Natural killer cell (primary cell): ENCODE results near the gene ZYG11B. TPM values are rescaled to one million over a fixed set of nuclear protein-coding genes. Genes with fewer than 3 reads are reported as not detected.
"Not testable (repeated sequence)": the region's sequence is repeated elsewhere in the genome, so short reads cannot be mapped to it uniquely, and the experiment has no call there.

ENCODE experiments used
- ATAC-seq, 3 donors: fragments of 150-1000 bp in 2 of 3; fragments of 200-7000 bp in 1 of 3; cut with Tn5 transposase; 1 replicate in 1 of 3; 2 replicates in 2 of 3; pipeline ENCODE4 v1.10.0; 2021; ENCODE audit warnings: mild to moderate bottlenecking in 2 of 3, moderate library complexity in 2 of 3
- DNase-seq, 2 donors: peaks; one replicate each; pipeline versions ENCODE4 v3.0.0 to v3.0.0-alpha.2; 2013 to 2021; ENCODE audit warnings: mixed read lengths in 1 of 2
- H3K27ac ChIP-seq: one replicate; pipeline ENCODE4 v1.5.1; 2013; ENCODE audit warnings: mild to moderate bottlenecking, low read length
- H3K27me3 ChIP-seq: one replicate; pipeline ENCODE4 v1.6.1; 2013; ENCODE audit warnings: low read length; ENCODE audit not compliant: control insufficient read depth, insufficient read depth
- H3K36me3 ChIP-seq: one replicate; pipeline ENCODE4 v1.6.1; 2013; ENCODE audit warnings: low read length; ENCODE audit not compliant: control insufficient read depth, insufficient read depth
- H3K4me1 ChIP-seq: one replicate; pipeline ENCODE4 v1.6.1; 2013; ENCODE audit warnings: low read length; ENCODE audit not compliant: control insufficient read depth, insufficient read depth
- H3K4me3 ChIP-seq: one replicate; pipeline ENCODE4 v1.5.1; 2013; ENCODE audit warnings: low read length
- H3K9me3 ChIP-seq: one replicate; pipeline ENCODE4 v1.6.1; 2013; ENCODE audit warnings: low read length; ENCODE audit not compliant: control insufficient read depth, insufficient read depth
- H3K27ac Mint-ChIP-seq, 2 donors: one replicate each; pipeline ENCODE4 v1.8.0; 2022; ENCODE audit warnings: mild to moderate bottlenecking in 2 of 2, mixed read lengths in 2 of 2, moderate library complexity in 1 of 2
- H3K27me3 Mint-ChIP-seq, 2 donors: one replicate each; pipeline ENCODE4 v1.8.0; 2022; ENCODE audit warnings: low read depth in 2 of 2, mixed read lengths in 2 of 2
- H3K36me3 Mint-ChIP-seq: one replicate; pipeline ENCODE4 v1.8.0; 2022; ENCODE audit warnings: mixed read lengths
- H3K4me1 Mint-ChIP-seq, 2 donors: one replicate each; pipeline ENCODE4 v1.8.0; 2022; ENCODE audit warnings: mixed read lengths in 2 of 2
- H3K4me3 Mint-ChIP-seq: one replicate; pipeline ENCODE4 v1.8.0; 2022; ENCODE audit warnings: mild to moderate bottlenecking, moderate library complexity, mixed read lengths
- H3K9me3 Mint-ChIP-seq, 2 donors: one replicate each; pipeline ENCODE4 v1.8.0; 2022; ENCODE audit warnings: mixed read lengths in 2 of 2
- WGBS: methylation state at CpG from one replicate; pipeline ENCODE4 v1.1.7; 2013; ENCODE audit warnings: missing lambda C conversion rate; ENCODE audit not compliant: insufficient coverage; 5-methylcytosine and 5-hydroxymethylcytosine counted together
- intact Hi-C: fragments of 100-400 bp; cut with micrococcal nuclease; formaldehyde crosslinking; loops from one replicate; pipeline ENCODE4 v1.14.2; 2022
- total RNA-seq, 4 donors: library from RNA; stranded (reverse); fragments of 120-200 nt in 1 of 4; gene quantifications; one replicate each; pipeline versions ENCODE4 v1.2.3 to v1.2.4, GENCODE V29; 2013 to 2022
- TF ChIP-seq, protein P1 (sequence below): fragments of 200-600 bp; IDR thresholded peaks from one replicate; pipeline ENCODE4 v1.8.0; 2022; ENCODE audit warnings: antibody characterized with exemption

Gene ZYG11B
- total RNA-seq, 3 donors from 2014 or later (not counting 1 experiment from before 2014, with no cell fraction given), result 7.4 to 11.8 (median 10.7) TPM

DNA sequence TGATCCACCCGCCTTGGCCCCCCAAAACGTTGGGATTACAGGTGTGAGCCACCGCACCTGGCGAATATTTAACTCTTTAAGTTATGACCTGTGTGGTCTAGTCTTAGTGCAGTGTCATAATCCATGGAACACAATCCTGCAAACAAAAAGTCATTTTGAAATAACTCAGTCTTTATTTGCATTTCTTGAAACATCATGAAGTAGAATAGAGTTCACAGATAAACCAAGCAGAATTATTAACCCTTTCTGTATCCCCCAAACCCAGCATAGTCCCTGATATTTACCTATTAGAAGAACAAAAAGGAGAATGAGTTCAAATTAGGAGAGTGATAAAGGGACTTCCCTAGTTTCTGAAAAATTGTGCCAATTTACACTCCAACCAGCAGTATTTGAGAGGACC, 19.9 kb downstream of the ZYG11B start:
- Histone ChIP-seq H3K4me3 (no peak overlapping the region), H3K27ac (no peak overlapping the region), H3K4me1 (no peaks in the 10 kb centered on the region), H3K27me3 (no peaks in the 10 kb centered on the region), H3K9me3 (no peaks in the 10 kb centered on the region), H3K36me3 (no peaks in the 10 kb centered on the region)
- 89% methylated on average over 4 of the region's 4 CpGs for WGBS
- no peak for DNase-seq
- no peaks in the 10 kb centered on the region for H3K27me3 Mint-ChIP-seq
- peaks cover 0 to 10% of the 10 kb centered on the region in 2 donors for H3K4me1 Mint-ChIP-seq
- H3K27ac Mint-ChIP-seq, result no peak overlapping the region
- intact Hi-C loops, result no loop called here
- no peak overlapping the region for H3K4me3 Mint-ChIP-seq
- no peak for ATAC-seq
- no peaks in the 10 kb centered on the region for H3K9me3 Mint-ChIP-seq
- TF ChIP-seq, protein P1, sequence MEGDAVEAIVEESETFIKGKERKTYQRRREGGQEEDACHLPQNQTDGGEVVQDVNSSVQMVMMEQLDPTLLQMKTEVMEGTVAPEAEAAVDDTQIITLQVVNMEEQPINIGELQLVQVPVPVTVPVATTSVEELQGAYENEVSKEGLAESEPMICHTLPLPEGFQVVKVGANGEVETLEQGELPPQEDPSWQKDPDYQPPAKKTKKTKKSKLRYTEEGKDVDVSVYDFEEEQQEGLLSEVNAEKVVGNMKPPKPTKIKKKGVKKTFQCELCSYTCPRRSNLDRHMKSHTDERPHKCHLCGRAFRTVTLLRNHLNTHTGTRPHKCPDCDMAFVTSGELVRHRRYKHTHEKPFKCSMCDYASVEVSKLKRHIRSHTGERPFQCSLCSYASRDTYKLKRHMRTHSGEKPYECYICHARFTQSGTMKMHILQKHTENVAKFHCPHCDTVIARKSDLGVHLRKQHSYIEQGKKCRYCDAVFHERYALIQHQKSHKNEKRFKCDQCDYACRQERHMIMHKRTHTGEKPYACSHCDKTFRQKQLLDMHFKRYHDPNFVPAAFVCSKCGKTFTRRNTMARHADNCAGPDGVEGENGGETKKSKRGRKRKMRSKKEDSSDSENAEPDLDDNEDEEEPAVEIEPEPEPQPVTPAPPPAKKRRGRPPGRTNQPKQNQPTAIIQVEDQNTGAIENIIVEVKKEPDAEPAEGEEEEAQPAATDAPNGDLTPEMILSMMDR, result no peak
- no peaks in the 10 kb centered on the region for H3K36me3 Mint-ChIP-seq

DNA sequence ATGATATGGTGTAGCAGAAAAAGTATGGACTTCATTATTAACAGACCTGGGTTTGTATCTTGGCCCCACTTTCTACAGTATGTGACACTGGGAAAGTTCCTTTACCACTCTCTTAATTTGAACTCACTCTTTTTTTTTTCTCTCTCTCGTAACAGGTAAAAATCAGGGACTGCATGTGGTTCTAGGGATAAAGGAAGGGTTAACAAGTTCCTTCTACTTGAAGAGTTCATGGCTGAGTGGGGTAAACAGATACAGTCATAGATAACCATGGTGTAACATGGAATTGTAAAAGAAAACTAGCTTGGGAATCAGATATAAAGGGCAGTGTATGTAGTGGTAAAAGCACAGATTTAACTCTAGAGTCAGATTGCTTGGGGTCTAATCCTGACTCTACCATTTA, 21.2 kb downstream of the ZYG11B start:
- Histone ChIP-seq H3K27me3 (no peaks in the 10 kb centered on the region), H3K9me3 (no peaks in the 10 kb centered on the region), H3K27ac (no peak overlapping the region), H3K4me1 (no peaks in the 10 kb centered on the region), H3K4me3 (no peak overlapping the region), H3K36me3 (no peaks in the 10 kb centered on the region)
- intact Hi-C loops, result no loop called here
- Mint-ChIP-seq H3K27ac (no peak overlapping the region), H3K9me3 (no peaks in the 10 kb centered on the region), H3K36me3 (no peaks in the 10 kb centered on the region), H3K27me3 (no peaks in the 10 kb centered on the region), H3K4me1 (peaks cover 0 to 5% of the 10 kb centered on the region in 2 donors), H3K4me3 (no peak overlapping the region)
- no peak for DNase-seq
- TF ChIP-seq, protein P1, result no peak
- WGBS, result 100% methylated on average over 1 of the region's 1 CpG
- no peak for ATAC-seq

DNA sequence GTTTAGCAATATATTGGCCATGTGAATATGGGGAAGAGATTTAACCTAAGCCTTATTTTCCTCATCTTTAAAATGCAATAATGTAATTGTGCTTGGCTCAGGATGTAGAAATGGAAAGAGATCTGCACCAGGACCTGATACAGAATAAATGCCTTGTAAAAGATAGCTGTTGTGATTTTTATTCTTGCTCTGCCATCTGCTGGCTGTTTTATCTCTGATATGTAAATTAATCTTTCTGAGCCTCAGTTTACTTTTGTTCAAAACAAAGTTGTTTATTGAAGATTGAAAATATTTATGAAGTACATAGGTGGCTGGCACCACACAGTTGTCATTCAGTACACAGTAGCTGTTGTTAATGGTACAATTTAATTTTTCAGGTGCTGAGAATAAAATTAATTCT, 21.9 kb downstream of the ZYG11B start:
- TF ChIP-seq, protein P1, result no peak
- intact Hi-C loops, result no loop called here
- H3K9me3 ChIP-seq, result no peaks in the 10 kb centered on the region
- no peaks in the 10 kb centered on the region for H3K36me3 Mint-ChIP-seq
- peak in 1 of 2 donors; percentile 27 for DNase-seq
- no peak overlapping the region for H3K4me3 ChIP-seq
- H3K27me3 Mint-ChIP-seq, result no peaks in the 10 kb centered on the region
- no peaks in the 10 kb centered on the region for H3K27me3 ChIP-seq
- no peaks in the 10 kb centered on the region for H3K4me1 ChIP-seq
- H3K27ac Mint-ChIP-seq, result no peak overlapping the region
- no peaks in the 10 kb centered on the region for H3K36me3 ChIP-seq
- H3K9me3 Mint-ChIP-seq, result no peaks in the 10 kb centered on the region
- H3K4me1 Mint-ChIP-seq, result peaks cover 0 to 5% of the 10 kb centered on the region in 2 donors
- no peak for ATAC-seq
- no peak overlapping the region for H3K4me3 Mint-ChIP-seq
- H3K27ac ChIP-seq, result no peak overlapping the region

DNA sequence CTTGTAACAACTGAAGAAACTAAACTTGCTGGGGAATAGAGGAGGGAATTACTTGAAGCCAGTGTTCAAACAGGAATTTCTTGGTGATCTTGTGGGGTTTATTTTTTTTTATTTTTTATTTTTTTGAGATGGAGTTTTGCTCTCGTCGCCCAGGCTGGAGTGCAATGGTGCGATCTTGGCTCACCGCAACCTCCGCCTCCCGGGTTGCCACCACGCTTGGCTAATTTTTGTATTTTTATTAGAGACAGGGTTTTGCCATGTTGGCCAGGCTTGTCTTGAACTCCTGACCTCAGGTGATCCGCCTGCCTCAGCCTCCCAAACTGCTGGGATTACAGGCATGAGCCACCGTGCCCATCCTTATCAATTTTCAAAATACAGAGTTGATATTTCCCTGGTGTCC, 23.2 kb downstream of the ZYG11B start:
- H3K4me1 ChIP-seq, H3K27me3 Mint-ChIP-seq, H3K27me3 ChIP-seq, DNase-seq, H3K4me1 Mint-ChIP-seq, H3K9me3 ChIP-seq, H3K27ac ChIP-seq, intact Hi-C loops, H3K4me3 Mint-ChIP-seq, H3K9me3 Mint-ChIP-seq, H3K4me3 ChIP-seq, ATAC-seq, H3K36me3 Mint-ChIP-seq, H3K36me3 ChIP-seq, H3K27ac Mint-ChIP-seq: not testable (repeated sequence)
- 94% methylated on average over 8 of the region's 9 CpGs for WGBS

DNA sequence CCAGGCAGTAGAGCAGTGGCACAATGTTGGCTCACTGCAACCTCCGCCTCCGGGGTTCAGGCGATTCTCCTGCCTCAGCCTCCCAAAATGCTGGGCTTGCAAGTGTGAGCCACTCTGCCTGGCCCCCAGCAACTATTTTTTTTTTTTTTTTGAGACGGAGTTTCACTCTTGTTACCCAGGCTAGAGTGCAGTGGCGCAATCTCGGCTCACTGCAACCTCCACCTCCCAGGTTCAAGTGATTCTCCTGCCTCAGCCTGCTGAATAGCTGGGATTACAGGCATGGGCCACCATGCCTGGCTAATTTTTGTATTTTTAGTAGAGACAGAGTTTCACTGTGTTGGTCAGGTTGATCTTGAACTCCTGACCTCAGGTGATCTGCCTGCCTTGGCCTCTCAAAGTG, 23.9 kb downstream of the ZYG11B start:
- H3K36me3 ChIP-seq, H3K27ac ChIP-seq, H3K4me3 ChIP-seq, H3K4me1 Mint-ChIP-seq, H3K27ac Mint-ChIP-seq, intact Hi-C loops, H3K4me1 ChIP-seq, H3K27me3 ChIP-seq, H3K9me3 ChIP-seq, H3K27me3 Mint-ChIP-seq, ATAC-seq, H3K9me3 Mint-ChIP-seq, DNase-seq, H3K4me3 Mint-ChIP-seq, H3K36me3 Mint-ChIP-seq: not testable (repeated sequence)
- WGBS, result 98% methylated on average over 6 of the region's 6 CpGs
